K562 (cell line): ENCODE results near the gene CEP68. TPM values are rescaled to one million over a fixed set of nuclear protein-coding genes. Genes with fewer than 3 reads are reported as not detected.

Experiments
- ATF3 ChIP-seq, 2 experiments: fragments of 450-650 bp in 1 of 2; sonication (generic) in 1 of 2; formaldehyde crosslinking in 1 of 2; IDR thresholded peaks in 1 of 2; conservative IDR thresholded peaks in 1 of 2; 2 replicates each; pipeline versions ENCODE4 v1.6.1 to v1.8.1; 2016 to 2023; ENCODE audit warnings: mild to moderate bottlenecking in 2 of 2, moderate library complexity in 2 of 2, inconsistent platforms in 1 of 2, missing genetic modification reagents in 1 of 2
- CBX3 ChIP-seq, 2 experiments: IDR thresholded peaks; 1 replicate in 1 of 2; 2 replicates in 1 of 2; pipeline ENCODE4 v1.6.1; 2012; ENCODE audit warnings: inconsistent platforms in 2 of 2, low read length in 2 of 2, borderline replicate concordance in 1 of 2, control low read depth in 1 of 2
- GTF2A2 ChIP-seq: IDR thresholded peaks from 2 replicates; pipeline ENCODE4 v1.6.1; 2016; ENCODE audit warnings: mild to moderate bottlenecking, missing genetic modification characterization, missing compliant biosample characterization
- HNRNPK ChIP-seq: fragments of 200-400 bp; formaldehyde crosslinking; IDR thresholded peaks from one replicate; pipeline ENCODE4 v1.6.1; 2018; ENCODE audit warnings: mild to moderate bottlenecking, low read depth, low read length; ENCODE audit not compliant: poor library complexity, severe bottlenecking
- POLR2AphosphoS5 ChIP-seq: IDR thresholded peaks from 2 replicates; pipeline ENCODE4 v1.6.1; 2011; ENCODE audit warnings: mild to moderate bottlenecking, low read depth, low read length, moderate library complexity; ENCODE audit not compliant: control insufficient read depth, insufficient read depth
- ZBTB11 ChIP-seq, 3 experiments: fragments of 200-800 bp in 1 of 3; fragments of 250-450 bp in 1 of 3; fragments of 450-650 bp in 1 of 3; sonication (Bioruptor Pico) in 1 of 3; sonication (Bioruptor generic) in 1 of 3; formaldehyde crosslinking in 1 of 3; IDR thresholded peaks; 2 replicates each; pipeline versions ENCODE4 v1.6.1 to v1.8.0; 2016 to 2022; ENCODE audit warnings: mild to moderate bottlenecking in 2 of 3, missing genetic modification characterization in 2 of 3, missing compliant biosample characterization in 1 of 3, moderate library complexity in 1 of 3
- ZBTB2 ChIP-seq: fragments of 450-650 bp; IDR thresholded peaks from 2 replicates; pipeline ENCODE4 v1.6.1; 2016; ENCODE audit warnings: antibody characterized with exemption
- ZNF318 ChIP-seq, 2 experiments: fragments of 450-650 bp; IDR thresholded peaks; 2 replicates each; pipeline ENCODE4 v1.6.1; 2016; ENCODE audit warnings: mild to moderate bottlenecking in 2 of 2, borderline replicate concordance in 1 of 2, low read depth in 1 of 2, moderate library complexity in 1 of 2
- ZNF695 ChIP-seq: fragments of 450-650 bp; formaldehyde crosslinking; IDR thresholded peaks from 2 replicates; pipeline ENCODE4 v1.4.0; 2020; ENCODE audit warnings: mild to moderate bottlenecking, moderate library complexity
- polyA plus RNA-seq, 8 experiments: library from polyadenylated mRNA; depleted of rRNA in 4 of 8; stranded (reverse) in 5 of 8; unstranded in 3 of 8; fragments of >200 nt; fragmentation: Nextera tagmentation in 2 of 8; fragmentation: Illumina TruSeq in 1 of 8; extraction: Ambion mirVana in 2 of 8; extraction: Trizol in 1 of 8; gene quantifications; 2 replicates each; pipeline versions ENCODE4 v1.2.1 to v1.2.3, GENCODE V29; 2011 to 2014; ENCODE audit warnings: inconsistent platforms in 1 of 8, missing spikeins in 1 of 8
- total RNA-seq, 7 experiments: library from RNA; depleted of rRNA in 6 of 7; stranded (reverse); fragments of >200 nt in 6 of 7; fragmentation: Illumina TruSeq in 2 of 7; extraction: Trizol in 2 of 7; gene quantifications; 2 replicates each; pipeline versions ENCODE4 v1.2.1 to v1.2.3, GENCODE V29; 2011 to 2021; ENCODE audit warnings: low replicate concordance in 1 of 7

The CEP68 gene
- total and polyA plus RNA-seq, 9 of the 15 experiments (the other 6 are each of a cell fraction or from before 2014, with no cell fraction given), result 1.4 to 8.5 (median 5.2) TPM

GRCh38 chr2:65129826-65130663, 73.8 kb downstream of the CEP68 start, which contains the start of gene RAB1A (continued):
- TF ChIP-seq ZBTB11 (CRISPR knock-in tag; IDR thresholded peaks at IDR 0.05) (peak in 2 of 3 experiments; percentile 10 to 91; a peak in 2 of 6 replicates), GTF2A2 (no peak), ATF3 (IDR thresholded peaks at IDR 0.05) (peak; percentile 93), ATF3 (CRISPR knock-in tag; conservative IDR thresholded peaks at IDR 0.05) (no peak; the same call in 1 of the 2 replicates), POLR2AphosphoS5 (peak; percentile 90), ZBTB2 (peak; percentile 91), CBX3 (IDR thresholded peaks at IDR 0.05; ENCODE audit: borderline replicate concordance in 1 of 2, low read length in 2 of 2) (0 out of 3 replicates have a peak, but pooled peaks of 1 of the 2 experiments have one; percentile 48), ZNF695 (CRISPR knock-in tag) (no peak), HNRNPK (no peak), ZNF318 (IDR thresholded peaks at IDR 0.05; ENCODE audit: borderline replicate concordance in 1 of 2, low read depth in 1 of 2) (no peak)
